CD4-positive, alpha-beta T cell (primary cell): ENCODE data around the gene IFI27L1. TPM values are rescaled to one million over a fixed set of nuclear protein-coding genes. Genes with fewer than 3 reads are reported as not detected.
A peak's percentile ranks its signal among the peaks of the same experiment; 100 is the strongest.

ENCODE experiments used
- ATAC-seq: fragments of 200-7000 bp; cut with Tn5 transposase; one replicate; pipeline ENCODE4 v1.10.0; 2022; ENCODE audit warnings: mild to moderate bottlenecking; ENCODE audit not compliant: poor library complexity
- CTCF ChIA-PET: fragments of 350-600 bp; sonication (Branson Sonifier 250); formaldehyde crosslinking; loops from one replicate; lab custom pipeline; 2021; ENCODE audit warnings: antibody characterized with exemption, inconsistent platforms; lab: Charles Lee
- POLR2A ChIA-PET: fragments of 350-600 bp; sonication (Branson Sonifier 250); formaldehyde crosslinking; loops from one replicate; lab custom pipeline; 2021; ENCODE audit warnings: antibody characterized with exemption, inconsistent platforms; lab: Charles Lee
- DNase-seq, 14 experiments: peaks; one replicate each; pipeline ENCODE4 v3.0.0-alpha.2; 2013 to 2020; ENCODE audit warnings: mixed read lengths in 2 of 14
- H3K27ac ChIP-seq, 2 donors: one replicate each; pipeline versions ENCODE4 v1.5.1 to v1.7.0; 2013; ENCODE audit warnings: low read length in 2 of 2, low read depth in 1 of 2, mild to moderate bottlenecking in 1 of 2
- H3K27me3 ChIP-seq, 2 experiments: 1 replicate in 1 of 2; 2 replicates in 1 of 2; pipeline versions ENCODE4 v1.6.1 to v1.7.0; 2013; ENCODE audit warnings: low read length in 2 of 2, control low read depth in 1 of 2, mild to moderate bottlenecking in 1 of 2, moderate library complexity in 1 of 2; ENCODE audit not compliant: insufficient read depth in 2 of 2, control insufficient read depth in 1 of 2
- H3K36me3 ChIP-seq: one replicate; pipeline ENCODE4 v1.6.1; 2013; ENCODE audit warnings: low read length, control low read depth; ENCODE audit not compliant: insufficient read depth
- H3K4me1 ChIP-seq: one replicate; pipeline ENCODE4 v1.6.1; 2013; ENCODE audit warnings: low read length, control low read depth; ENCODE audit not compliant: insufficient read depth
- H3K4me3 ChIP-seq: one replicate; pipeline ENCODE4 v1.5.1; 2013; ENCODE audit warnings: mild to moderate bottlenecking, low read length, moderate library complexity
- H3K9me3 ChIP-seq, 2 experiments: 1 replicate in 1 of 2; 2 replicates in 1 of 2; pipeline versions ENCODE4 v1.6.1 to v1.7.0; 2013; ENCODE audit warnings: low read length in 2 of 2, mild to moderate bottlenecking in 2 of 2, control low read depth in 1 of 2, moderate library complexity in 1 of 2; ENCODE audit not compliant: control insufficient read depth in 1 of 2, insufficient read depth in 1 of 2
- H3K27ac Mint-ChIP-seq: one replicate; pipeline ENCODE4 v1.8.0; 2020; ENCODE audit warnings: mixed read lengths
- H3K27me3 Mint-ChIP-seq: one replicate; pipeline ENCODE4 v1.8.0; 2021; ENCODE audit warnings: mixed read lengths
- H3K36me3 Mint-ChIP-seq: one replicate; pipeline ENCODE4 v1.8.0; 2021; ENCODE audit warnings: low read depth, mixed read lengths
- H3K4me1 Mint-ChIP-seq: one replicate; pipeline ENCODE4 v1.8.0; 2021; ENCODE audit warnings: low read depth, mixed read lengths
- H3K4me3 Mint-ChIP-seq: one replicate; pipeline ENCODE4 v1.8.0; 2020; ENCODE audit warnings: mild to moderate bottlenecking, mixed read lengths
- H3K9me3 Mint-ChIP-seq: one replicate; pipeline ENCODE4 v1.8.0; 2020; ENCODE audit warnings: mixed read lengths
- CTCF ChIP-seq: fragments of 200-600 bp; IDR thresholded peaks from one replicate; pipeline ENCODE4 v1.8.0; 2022; ENCODE audit warnings: antibody characterized with exemption, mild to moderate bottlenecking
- intact Hi-C, 2 experiments: fragments of 100-400 bp; cut with DNase I in 1 of 2; cut with micrococcal nuclease in 1 of 2; formaldehyde crosslinking; loops; one replicate each; pipeline versions ENCODE4 v1.15.1 to v1.9.0; 2023 to 2025; cut with DNase I, micrococcal nuclease
- total RNA-seq, 174 experiments: library from RNA in 2 of 174; stranded (reverse) in 2 of 174; gene quantifications; one replicate each; pipeline ENCODE4 v1.2.3 and lab custom pipeline; 2021 to 2026

IFI27L1 gene
- total RNA-seq, 2 experiments from 2014 or later = 14.1 to 14.3 TPM

GRCh38 chr14:94052662-94053061 is 28.4 kb upstream of the IFI27L1 start:
- Mint-ChIP-seq H3K4me3 (peak overlapping the region; percentile 2), H3K27ac (peak overlapping the region; percentile 42), H3K9me3 (no peaks in the 10 kb centered on the region), H3K36me3 (peaks cover 98% of the 10 kb centered on the region), H3K4me1 (peaks cover 35% of the 10 kb centered on the region), H3K27me3 (no peaks in the 10 kb centered on the region)
- ATAC-seq (no peak), DNase-seq (peak in 1 of 14 experiments; percentile 2)
- Histone ChIP-seq H3K27ac (no peak overlapping the region), H3K36me3 (peaks cover 97% of the 10 kb centered on the region), H3K4me3 (no peak overlapping the region), H3K9me3 (no peaks in the 10 kb centered on the region), H3K4me1 (peaks cover 10% of the 10 kb centered on the region), H3K27me3 (no peaks in the 10 kb centered on the region)
- ChIA-PET CTCF (interaction anchor here (2.0 kb wide), 1 partner anchor 84 kb away, joined by 7 read pairs; no protein-coding TSS in a partner anchor), POLR2A (interaction anchor here (0.8 to 1.4 kb wide), 2 partner anchors 9 to 28 kb away, joined by 3 to 5 read pairs; partner anchors contain the start of genes DDX24 and IFI27L1)
- intact Hi-C loops = no loop called here
- no peak for TF ChIP-seq CTCF

- intact Hi-C loops = no loop called here
- ChIA-PET POLR2A (interaction anchor here (1.4 kb wide), 1 partner anchor 27 kb away, joined by 5 read pairs; the partner anchor contains the start of genes DDX24 and IFI27L1), CTCF (interaction anchor here (1.0 to 2.0 kb wide), 2 partner anchors 10 to 82 kb away, joined by 3 to 7 read pairs; no protein-coding TSS in a partner anchor)
- H3K4me1 Mint-ChIP-seq = peaks cover 49% of the 10 kb centered on the region
- H3K36me3 Mint-ChIP-seq = peaks cover 98% of the 10 kb centered on the region
- H3K4me3 Mint-ChIP-seq = peak overlapping the region; percentile 52
- DNase-seq (peak in 1 of 14 experiments; percentile 3), ATAC-seq (no peak)
- Histone ChIP-seq H3K4me1 (peaks cover 26% of the 10 kb centered on the region), H3K36me3 (peaks cover 97% of the 10 kb centered on the region), H3K9me3 (no peaks in the 10 kb centered on the region), H3K27me3 (no peaks in the 10 kb centered on the region), H3K4me3 (no peak overlapping the region), H3K27ac (no peak overlapping the region)
- H3K9me3 Mint-ChIP-seq = no peaks in the 10 kb centered on the region
- no peaks in the 10 kb centered on the region for H3K27me3 Mint-ChIP-seq
- peak overlapping the region; percentile 17 for H3K27ac Mint-ChIP-seq
- TF ChIP-seq CTCF = no peak
These were observed 26.7 kb upstream of the IFI27L1 start for GRCh38 chr14:94054401-94054800.

- Histone ChIP-seq H3K4me3 (no peak overlapping the region), H3K9me3 (no peaks in the 10 kb centered on the region), H3K27ac (no peak overlapping the region), H3K4me1 (peaks cover 27% of the 10 kb centered on the region), H3K36me3 (peaks cover 97% of the 10 kb centered on the region), H3K27me3 (no peaks in the 10 kb centered on the region)
- Mint-ChIP-seq H3K9me3 (no peaks in the 10 kb centered on the region), H3K36me3 (peaks cover 98% of the 10 kb centered on the region), H3K4me3 (no peak overlapping the region), H3K27ac (peak overlapping the region; percentile 17), H3K4me1 (peaks cover 49% of the 10 kb centered on the region), H3K27me3 (no peaks in the 10 kb centered on the region)
- DNase-seq (peak in 1 of 14 experiments; percentile 2), ATAC-seq (no peak)
- intact Hi-C loops = no loop called here
- ChIA-PET POLR2A (no interaction called here), CTCF (interaction anchor here (1.0 kb wide), 1 partner anchor 10 kb away, joined by 3 read pairs; no protein-coding TSS in a partner anchor)
- TF ChIP-seq CTCF = no peak
These were observed 26.2 kb upstream of the IFI27L1 start for GRCh38 chr14:94054936-94055335.
